Measurements from ENCODE around the gene LAT.

DNA sequence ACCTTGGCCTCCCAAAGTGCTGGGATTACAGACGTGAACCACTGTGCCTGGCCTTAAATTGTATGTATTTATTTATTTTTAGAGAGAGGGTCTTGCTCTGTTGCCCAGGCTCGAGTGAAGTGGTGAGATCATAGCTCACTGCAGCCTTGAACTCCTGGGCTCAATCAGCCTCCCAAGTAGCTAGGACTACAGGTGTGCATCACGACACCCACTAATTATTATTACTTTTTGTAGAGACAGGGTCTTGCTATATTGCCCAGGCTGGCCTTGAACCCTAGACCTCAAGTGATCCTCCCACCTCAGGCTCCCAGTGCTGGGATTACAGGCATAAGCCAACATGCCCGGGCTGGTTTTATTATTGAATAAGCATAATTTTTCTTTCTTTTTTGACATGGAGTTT lies 38.2 kb upstream of the LAT start:
- TF ChIP-seq, protein P1, sequence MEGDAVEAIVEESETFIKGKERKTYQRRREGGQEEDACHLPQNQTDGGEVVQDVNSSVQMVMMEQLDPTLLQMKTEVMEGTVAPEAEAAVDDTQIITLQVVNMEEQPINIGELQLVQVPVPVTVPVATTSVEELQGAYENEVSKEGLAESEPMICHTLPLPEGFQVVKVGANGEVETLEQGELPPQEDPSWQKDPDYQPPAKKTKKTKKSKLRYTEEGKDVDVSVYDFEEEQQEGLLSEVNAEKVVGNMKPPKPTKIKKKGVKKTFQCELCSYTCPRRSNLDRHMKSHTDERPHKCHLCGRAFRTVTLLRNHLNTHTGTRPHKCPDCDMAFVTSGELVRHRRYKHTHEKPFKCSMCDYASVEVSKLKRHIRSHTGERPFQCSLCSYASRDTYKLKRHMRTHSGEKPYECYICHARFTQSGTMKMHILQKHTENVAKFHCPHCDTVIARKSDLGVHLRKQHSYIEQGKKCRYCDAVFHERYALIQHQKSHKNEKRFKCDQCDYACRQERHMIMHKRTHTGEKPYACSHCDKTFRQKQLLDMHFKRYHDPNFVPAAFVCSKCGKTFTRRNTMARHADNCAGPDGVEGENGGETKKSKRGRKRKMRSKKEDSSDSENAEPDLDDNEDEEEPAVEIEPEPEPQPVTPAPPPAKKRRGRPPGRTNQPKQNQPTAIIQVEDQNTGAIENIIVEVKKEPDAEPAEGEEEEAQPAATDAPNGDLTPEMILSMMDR (IDR thresholded peaks at IDR 0.05): no peak
- no peak for TF ChIP-seq POLR2A (IDR thresholded peaks at IDR 0.05)
